CD4-positive, CD25-positive, alpha-beta regulatory T cell (primary cell): Measurements from ENCODE around the gene TWF2. TPM values are rescaled to one million over a fixed set of nuclear protein-coding genes. Genes with fewer than 3 reads are reported as not detected.

Experiments
- ATAC-seq, 2 donors: fragments of 150-1000 bp; cut with Tn5 transposase; one replicate each; pipeline ENCODE4 v1.10.0; 2021; ENCODE audit warnings: low read depth in 2 of 2, moderate number of reproducible peaks in 2 of 2, moderate library complexity in 1 of 2
- DNase-seq, 3 donors: peaks; one replicate each; pipeline versions ENCODE4 v3.0.0 to v3.0.0-alpha.2; 2012 to 2022; ENCODE audit warnings: mixed read lengths in 1 of 3
- H3K27ac ChIP-seq: one replicate; pipeline ENCODE4 v1.7.0; 2013; ENCODE audit warnings: mild to moderate bottlenecking, low read length; ENCODE audit not compliant: insufficient read depth, poor library complexity, severe bottlenecking
- H3K27me3 ChIP-seq: one replicate; pipeline ENCODE4 v1.7.0; 2013; ENCODE audit warnings: low read length; ENCODE audit not compliant: control insufficient read depth, insufficient read depth
- H3K36me3 ChIP-seq: one replicate; pipeline ENCODE4 v1.7.0; 2013; ENCODE audit warnings: mild to moderate bottlenecking, low read length, moderate library complexity; ENCODE audit not compliant: control insufficient read depth, insufficient read depth
- H3K4me1 ChIP-seq: 2 replicates; pipeline ENCODE4 v1.7.0; 2013; ENCODE audit warnings: mild to moderate bottlenecking, low read length; ENCODE audit not compliant: insufficient read depth, control insufficient read depth, poor library complexity, severe bottlenecking
- H3K4me3 ChIP-seq: one replicate; pipeline ENCODE4 v1.7.0; 2013; ENCODE audit warnings: low read depth, mild to moderate bottlenecking, low read length, moderate library complexity
- H3K9me3 ChIP-seq, 2 experiments: 1 replicate in 1 of 2; 2 replicates in 1 of 2; pipeline ENCODE4 v1.7.0; 2013; ENCODE audit warnings: low read length in 2 of 2, mild to moderate bottlenecking in 1 of 2, moderate library complexity in 1 of 2; ENCODE audit not compliant: control insufficient read depth in 2 of 2
- H3K27ac Mint-ChIP-seq, 3 donors: one replicate each; pipeline ENCODE4 v1.8.0; 2020 to 2022; ENCODE audit warnings: mild to moderate bottlenecking in 3 of 3, mixed read lengths in 3 of 3, moderate library complexity in 2 of 3
- H3K27me3 Mint-ChIP-seq: one replicate; pipeline ENCODE4 v1.8.0; 2022; ENCODE audit warnings: mild to moderate bottlenecking, mixed read lengths
- H3K36me3 Mint-ChIP-seq: one replicate; pipeline ENCODE4 v1.8.0; 2020; ENCODE audit warnings: mixed read lengths
- H3K4me1 Mint-ChIP-seq, 4 donors: one replicate each; pipeline ENCODE4 v1.8.0; 2020 to 2022; ENCODE audit warnings: mixed read lengths in 4 of 4, mild to moderate bottlenecking in 1 of 4
- H3K4me3 Mint-ChIP-seq, 4 donors: one replicate each; pipeline ENCODE4 v1.8.0; 2020 to 2022; ENCODE audit warnings: mild to moderate bottlenecking in 4 of 4, mixed read lengths in 4 of 4, moderate library complexity in 3 of 4
- H3K9me3 Mint-ChIP-seq, 7 donors: one replicate each; pipeline ENCODE4 v1.8.0; 2020 to 2022; ENCODE audit warnings: mixed read lengths in 7 of 7, mild to moderate bottlenecking in 3 of 7, moderate library complexity in 2 of 7
- polyA plus RNA-seq, 4 donors: library from polyadenylated mRNA; unstranded; fragments of 300-500 nt; fragmentation: Illumina TruSeq; gene quantifications; one replicate each; pipeline ENCODE4 v1.2.3, GENCODE V29; 2021
- total RNA-seq: library from RNA; stranded (reverse); gene quantifications from one replicate; pipeline ENCODE4 v1.2.3, GENCODE V29; 2022

The TWF2 gene
- total and polyA plus RNA-seq, 5 donors from 2014 or later = 62.4 to 142 (median 124) TPM

DNA sequence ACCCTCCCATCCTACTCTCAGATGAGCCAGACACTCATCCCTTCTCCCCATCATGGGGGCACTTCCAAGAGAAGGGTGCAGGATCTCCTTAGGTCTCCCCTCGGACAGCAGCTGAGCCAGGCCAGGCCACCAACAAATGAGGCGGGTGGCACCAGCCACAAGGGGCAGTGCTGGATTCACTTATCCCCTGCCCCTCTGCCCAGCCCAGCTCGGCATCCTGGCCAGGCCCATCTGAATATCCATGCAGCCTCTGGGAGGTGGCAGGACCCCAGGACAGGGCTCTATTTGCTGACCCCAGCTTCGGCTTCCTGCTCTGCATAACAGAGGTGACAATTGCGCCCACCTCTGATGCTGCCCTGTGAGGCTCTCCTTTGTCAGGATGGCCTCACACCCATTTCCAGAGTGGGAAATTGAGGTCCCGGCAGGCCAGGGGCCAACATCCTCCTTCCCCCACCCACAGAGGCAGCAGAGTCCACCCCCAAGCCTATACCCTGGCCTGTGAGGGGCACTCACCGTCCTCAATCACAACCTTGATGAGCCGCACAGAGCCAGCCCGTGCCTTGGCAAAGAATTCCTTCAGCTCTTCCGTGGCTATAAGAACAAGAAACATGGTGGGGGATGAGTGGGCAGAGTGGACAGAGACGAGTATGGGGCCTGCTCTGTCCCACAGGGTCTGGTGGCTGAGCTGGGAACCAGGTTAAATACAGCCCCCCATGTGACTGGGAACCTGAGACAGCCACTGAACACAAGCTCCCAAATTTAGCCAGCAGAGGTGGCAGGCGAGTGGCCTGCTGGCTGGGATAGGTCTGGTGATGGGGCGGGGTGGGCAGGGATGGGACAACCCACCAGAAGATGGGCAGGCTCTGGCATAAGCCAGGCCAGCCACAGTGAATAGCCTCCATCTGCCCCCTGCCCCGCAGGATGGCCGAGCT lies 4.2 kb downstream of the TWF2 start:
- Histone ChIP-seq H3K27ac (peak overlapping the region; percentile 14), H3K27me3 (no peaks in the 10 kb centered on the region), H3K36me3 (peaks cover 49% of the 10 kb centered on the region), H3K4me3 (no peak overlapping the region), H3K9me3 (no peaks in the 10 kb centered on the region), H3K4me1 (peaks cover 69% of the 10 kb centered on the region)
- ATAC-seq (no peak), DNase-seq (no peak)
- peaks cover 6% of the 10 kb centered on the region for H3K27me3 Mint-ChIP-seq
- H3K27ac Mint-ChIP-seq = peak overlapping the region in 2 of 3 donors; percentile 70 to 81
- H3K4me1 Mint-ChIP-seq = peaks cover 0 to 86% (median 38%) of the 10 kb centered on the region in 4 donors
- peaks cover 14% of the 10 kb centered on the region for H3K36me3 Mint-ChIP-seq
- peak overlapping the region in 3 of 4 donors; percentile 14 to 72 (median 63) for H3K4me3 Mint-ChIP-seq
- no peaks in the 10 kb centered on the region for H3K9me3 Mint-ChIP-seq

DNA sequence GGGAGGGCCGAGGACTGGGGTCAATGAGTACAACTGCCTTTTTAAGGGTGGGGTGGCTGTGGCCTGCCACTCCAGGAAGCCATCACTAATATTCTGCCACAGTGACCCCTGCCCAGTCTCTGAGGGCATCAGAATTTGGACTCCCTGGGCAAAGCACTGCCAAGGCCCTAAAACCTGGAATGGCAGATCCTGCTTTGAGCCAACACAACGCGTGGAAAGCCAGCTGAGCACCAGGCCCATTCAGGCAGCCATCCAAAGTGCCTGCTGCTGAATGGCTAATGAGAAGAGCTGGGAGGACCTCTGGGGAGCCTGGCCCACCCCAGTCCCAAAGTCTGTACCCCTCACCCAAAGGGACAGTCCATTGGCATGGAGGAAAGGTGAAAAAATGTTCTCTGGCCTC lies 5.0 kb downstream of the TWF2 start:
- H3K4me3 ChIP-seq = no peak overlapping the region
- Mint-ChIP-seq H3K9me3 (no peaks in the 10 kb centered on the region), H3K27ac (peak overlapping the region; percentile 26 to 81 (median 69)), H3K36me3 (peaks cover 18% of the 10 kb centered on the region), H3K4me1 (peaks cover 0 to 79% (median 33%) of the 10 kb centered on the region in 4 donors), H3K4me3 (peak overlapping the region in 2 of 4 donors; percentile 14 to 41), H3K27me3 (no peaks in the 10 kb centered on the region)
- peak overlapping the region; percentile 14 for H3K27ac ChIP-seq
- H3K9me3 ChIP-seq = no peaks in the 10 kb centered on the region
- ATAC-seq = no peak
- DNase-seq = no peak
- peaks cover 66% of the 10 kb centered on the region for H3K4me1 ChIP-seq
- H3K36me3 ChIP-seq = peaks cover 56% of the 10 kb centered on the region
- H3K27me3 ChIP-seq = no peaks in the 10 kb centered on the region

DNA sequence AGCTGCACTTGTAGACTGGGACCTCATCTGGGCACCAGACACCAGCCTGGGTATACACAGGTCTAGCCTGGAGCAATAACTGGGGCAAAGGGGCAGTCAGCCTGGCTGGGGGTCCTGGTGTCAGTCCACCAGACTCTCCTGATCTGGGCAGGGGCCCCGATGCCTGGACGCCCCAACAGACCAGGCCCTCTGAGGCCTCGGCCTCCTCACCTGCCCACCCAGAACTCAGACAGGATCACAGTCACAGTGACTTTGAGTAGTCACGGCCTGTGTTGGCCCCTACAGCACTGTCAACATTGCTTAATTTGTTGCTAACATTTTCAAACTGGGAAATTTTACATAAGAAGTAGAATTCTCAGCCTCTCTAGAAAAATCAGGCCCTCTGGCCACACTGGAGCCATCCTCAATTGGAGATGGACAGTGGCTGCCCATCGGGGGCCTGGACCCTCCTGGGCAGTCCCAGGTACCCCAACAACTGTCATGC lies 5.8 kb downstream of the TWF2 start:
- H3K27ac ChIP-seq = no peak overlapping the region
- no peaks in the 10 kb centered on the region for H3K9me3 ChIP-seq
- DNase-seq = no peak
- H3K4me1 ChIP-seq = peaks cover 62% of the 10 kb centered on the region
- no peak for ATAC-seq
- H3K36me3 ChIP-seq = peaks cover 63% of the 10 kb centered on the region
- Mint-ChIP-seq H3K27ac (peak overlapping the region in 2 of 3 donors; percentile 26 to 81), H3K4me3 (peak overlapping the region in 3 of 4 donors; percentile 28 to 63 (median 38)), H3K36me3 (peaks cover 18% of the 10 kb centered on the region), H3K9me3 (no peaks in the 10 kb centered on the region), H3K4me1 (peaks cover 0 to 74% (median 30%) of the 10 kb centered on the region in 4 donors), H3K27me3 (no peaks in the 10 kb centered on the region)
- H3K27me3 ChIP-seq = no peaks in the 10 kb centered on the region
- H3K4me3 ChIP-seq = no peak overlapping the region

GRCh38 chr3:52232279-52233107 lies 6.5 kb downstream of the TWF2 start:
- Histone ChIP-seq H3K36me3 (peaks cover 67% of the 10 kb centered on the region), H3K4me1 (peaks cover 55% of the 10 kb centered on the region), H3K27me3 (no peaks in the 10 kb centered on the region), H3K4me3 (no peak overlapping the region), H3K27ac (peak overlapping the region; percentile 57), H3K9me3 (no peaks in the 10 kb centered on the region)
- Mint-ChIP-seq H3K27me3 (no peaks in the 10 kb centered on the region), H3K9me3 (no peaks in the 10 kb centered on the region), H3K4me1 (peaks cover 0 to 69% (median 30%) of the 10 kb centered on the region in 4 donors), H3K4me3 (peak overlapping the region in 2 of 4 donors; percentile 38 to 63), H3K27ac (peak overlapping the region in 1 of 3 donors; percentile 81), H3K36me3 (peaks cover 18% of the 10 kb centered on the region)
- ATAC-seq = no peak
- DNase-seq = peak in 1 of 3 donors; percentile 54

DNA sequence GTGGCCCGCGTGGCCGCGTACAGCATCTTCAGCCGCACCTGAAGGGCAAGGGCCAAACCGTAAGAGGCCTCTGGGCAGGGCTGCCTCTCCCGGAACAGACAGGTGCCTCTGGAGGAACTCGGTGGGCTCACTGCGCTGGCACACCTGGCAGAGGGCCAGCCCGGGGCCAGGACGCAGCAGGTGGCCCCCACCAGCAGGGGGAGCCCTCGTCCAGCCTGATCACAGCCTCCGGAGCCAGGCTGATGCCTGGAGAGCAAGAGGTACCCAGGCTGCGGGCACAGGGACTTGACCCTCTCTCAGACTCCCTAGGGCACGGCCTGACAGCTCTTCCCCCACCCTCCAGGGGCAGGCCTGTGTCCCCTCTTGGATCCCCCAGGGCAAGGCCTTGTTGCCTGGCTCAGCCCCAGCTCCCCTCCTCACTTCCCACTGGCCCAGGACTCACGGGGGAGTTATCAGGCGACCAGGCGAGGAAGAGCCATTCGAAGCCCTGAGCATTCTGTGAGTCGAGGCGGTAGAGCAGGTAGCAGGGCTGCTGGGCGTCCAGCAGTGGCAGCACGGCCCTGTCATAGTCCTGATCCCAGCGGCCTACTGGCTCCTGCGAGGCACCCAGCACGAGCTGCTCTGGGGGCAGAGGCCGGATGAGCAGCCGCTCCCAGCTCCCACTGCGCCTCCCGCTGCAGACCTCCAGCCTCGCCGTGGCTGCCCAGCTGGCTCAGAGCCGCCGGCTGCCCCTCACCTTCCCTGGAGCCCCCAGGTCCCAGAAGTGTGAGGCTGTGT lies 7.3 kb downstream of the TWF2 start:
- no peaks in the 10 kb centered on the region for H3K27me3 Mint-ChIP-seq
- peaks cover 0 to 65% (median 30%) of the 10 kb centered on the region in 4 donors for H3K4me1 Mint-ChIP-seq
- H3K36me3 Mint-ChIP-seq = peaks cover 18% of the 10 kb centered on the region
- ATAC-seq (peak; percentile 73 to 79), DNase-seq (peak; percentile 77 to 86 (median 79))
- H3K9me3 Mint-ChIP-seq = no peaks in the 10 kb centered on the region
- Histone ChIP-seq H3K9me3 (no peaks in the 10 kb centered on the region), H3K4me3 (no peak overlapping the region), H3K27ac (peak overlapping the region; percentile 57), H3K4me1 (peaks cover 47% of the 10 kb centered on the region), H3K27me3 (no peaks in the 10 kb centered on the region), H3K36me3 (peaks cover 69% of the 10 kb centered on the region)
- peak overlapping the region in 2 of 3 donors; percentile 26 to 87 for H3K27ac Mint-ChIP-seq
- peak overlapping the region in 3 of 4 donors; percentile 50 to 77 (median 60) for H3K4me3 Mint-ChIP-seq

- Mint-ChIP-seq H3K36me3 (peaks cover 18% of the 10 kb centered on the region), H3K27ac (peak overlapping the region in 2 of 3 donors; percentile 26 to 87), H3K4me1 (peaks cover 0 to 65% (median 33%) of the 10 kb centered on the region in 4 donors), H3K4me3 (peak overlapping the region in 1 of 4 donors; percentile 77), H3K9me3 (no peaks in the 10 kb centered on the region), H3K27me3 (no peaks in the 10 kb centered on the region)
- peaks cover 69% of the 10 kb centered on the region for H3K36me3 ChIP-seq
- no peak overlapping the region for H3K4me3 ChIP-seq
- H3K27me3 ChIP-seq = no peaks in the 10 kb centered on the region
- ATAC-seq = no peak
- H3K27ac ChIP-seq = peak overlapping the region; percentile 57
- DNase-seq = no peak
- H3K9me3 ChIP-seq = no peaks in the 10 kb centered on the region
- peaks cover 46% of the 10 kb centered on the region for H3K4me1 ChIP-seq
Measured at GRCh38 chr3:52230889-52231499, 8.0 kb downstream of the TWF2 start.
